Upper lobe of left lung (tissue), 4 donors: ENCODE measurements around the gene CCR5AS.

ENCODE experiments used
- POLR2A ChIP-seq, 4 donors: fragments of 450-650 bp; IDR thresholded peaks; one replicate each; pipeline ENCODE4 v1.5.1; 2016 to 2017; ENCODE audit warnings: antibody characterized with exemption in 4 of 4, mild to moderate bottlenecking in 2 of 4
- POLR2AphosphoS5 ChIP-seq, 2 donors: sonication (generic); formaldehyde crosslinking; IDR thresholded peaks; one replicate each; pipeline ENCODE4 v1.5.1; 2017; ENCODE audit warnings: antibody characterized with exemption in 2 of 2
- TF ChIP-seq, protein P1 (sequence below), 6 experiments: fragments of 450-650 bp in 4 of 6; fragments of 200-600 bp in 2 of 6; sonication (generic) in 2 of 6; IDR thresholded peaks; one replicate each; pipeline ENCODE4 v1.5.1; 2016 to 2019; ENCODE audit warnings: antibody characterized with exemption in 6 of 6

DNA sequence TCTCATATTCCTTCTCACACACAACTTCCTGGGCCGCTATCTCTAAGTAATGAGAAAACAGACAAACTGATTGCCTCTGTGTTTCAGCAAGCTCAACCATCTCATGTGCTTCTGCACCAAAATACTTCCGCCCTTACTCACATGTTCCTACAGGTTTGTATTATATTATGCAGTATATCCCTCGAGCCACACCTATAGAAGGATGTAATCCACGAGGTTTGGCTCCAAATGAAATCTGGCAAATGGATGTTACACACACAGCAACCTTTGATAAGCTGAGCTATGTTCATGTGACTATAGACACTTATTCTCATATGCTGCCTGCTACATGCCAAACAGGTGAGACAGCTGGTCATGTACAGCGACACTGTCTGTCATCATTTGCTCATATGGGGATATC, 22.8 kb upstream of the CCR5AS start:
- TF ChIP-seq POLR2A (IDR thresholded peaks at IDR 0.05) (no peak), POLR2AphosphoS5 (IDR thresholded peaks at IDR 0.05) (no peak)
- TF ChIP-seq, protein P1, sequence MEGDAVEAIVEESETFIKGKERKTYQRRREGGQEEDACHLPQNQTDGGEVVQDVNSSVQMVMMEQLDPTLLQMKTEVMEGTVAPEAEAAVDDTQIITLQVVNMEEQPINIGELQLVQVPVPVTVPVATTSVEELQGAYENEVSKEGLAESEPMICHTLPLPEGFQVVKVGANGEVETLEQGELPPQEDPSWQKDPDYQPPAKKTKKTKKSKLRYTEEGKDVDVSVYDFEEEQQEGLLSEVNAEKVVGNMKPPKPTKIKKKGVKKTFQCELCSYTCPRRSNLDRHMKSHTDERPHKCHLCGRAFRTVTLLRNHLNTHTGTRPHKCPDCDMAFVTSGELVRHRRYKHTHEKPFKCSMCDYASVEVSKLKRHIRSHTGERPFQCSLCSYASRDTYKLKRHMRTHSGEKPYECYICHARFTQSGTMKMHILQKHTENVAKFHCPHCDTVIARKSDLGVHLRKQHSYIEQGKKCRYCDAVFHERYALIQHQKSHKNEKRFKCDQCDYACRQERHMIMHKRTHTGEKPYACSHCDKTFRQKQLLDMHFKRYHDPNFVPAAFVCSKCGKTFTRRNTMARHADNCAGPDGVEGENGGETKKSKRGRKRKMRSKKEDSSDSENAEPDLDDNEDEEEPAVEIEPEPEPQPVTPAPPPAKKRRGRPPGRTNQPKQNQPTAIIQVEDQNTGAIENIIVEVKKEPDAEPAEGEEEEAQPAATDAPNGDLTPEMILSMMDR (IDR thresholded peaks at IDR 0.05), result no peak
